ENCODE measurements around the gene MMP2. TPM values are rescaled to one million over a fixed set of nuclear protein-coding genes. Genes with fewer than 3 reads are reported as not detected.

The MMP2 gene
- polyA plus RNA-seq, 1 donor from 2014 or later, result 2.5 TPM

DNA sequence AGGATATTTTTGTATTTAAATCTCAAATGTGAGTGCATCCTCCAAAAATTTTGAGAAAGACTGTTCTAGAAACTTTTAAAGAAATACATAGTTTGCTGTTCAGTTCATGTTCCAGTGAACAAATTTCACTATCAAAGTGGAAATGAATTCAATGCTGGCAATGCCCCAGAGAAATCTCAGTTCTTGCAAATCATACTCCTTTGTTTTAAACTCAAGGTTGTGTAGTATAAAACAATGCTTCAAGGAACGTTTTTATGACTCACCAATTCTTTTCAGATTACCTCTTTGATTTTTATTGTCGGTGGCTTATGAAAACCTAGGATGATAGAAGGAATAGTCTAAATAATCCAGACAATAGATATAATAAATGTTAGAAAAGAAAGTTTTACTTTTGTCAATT is 47.4 kb downstream of the MMP2 start:
- no peak overlapping the region for H3K4me3 ChIP-seq (ENCODE audit: low read length)
- H3K4me2 ChIP-seq (ENCODE audit: low read length), result no peak overlapping the region
- H3K79me2 ChIP-seq (replicated peaks; ENCODE audit: insufficient read depth, low read length), result no peaks in the 10 kb centered on the region
- no peak overlapping the region for H2AFZ ChIP-seq (ENCODE audit: low read depth, low read length)
- no peaks in the 10 kb centered on the region for H3K27me3 ChIP-seq (ENCODE audit: insufficient read depth, low read depth, low read length)
- TF ChIP-seq MXI1 (conservative IDR thresholded peaks at IDR 0.05; ENCODE audit: poor library complexity, severe bottlenecking) (no peak), RAD21 (conservative IDR thresholded peaks at IDR 0.05) (no peak), POLR2AphosphoS5 (IDR thresholded peaks at IDR 0.05) (no peak), SMC3 (conservative IDR thresholded peaks at IDR 0.05; ENCODE audit: poor library complexity) (no peak), EZH2 (IDR thresholded peaks at IDR 0.05; ENCODE audit: borderline replicate concordance, insufficient read depth, low read length, poor library complexity, severe bottlenecking) (no peak), TAF1 (IDR thresholded peaks at IDR 0.05; ENCODE audit: low read depth) (no peak)
- TF ChIP-seq, protein P1, sequence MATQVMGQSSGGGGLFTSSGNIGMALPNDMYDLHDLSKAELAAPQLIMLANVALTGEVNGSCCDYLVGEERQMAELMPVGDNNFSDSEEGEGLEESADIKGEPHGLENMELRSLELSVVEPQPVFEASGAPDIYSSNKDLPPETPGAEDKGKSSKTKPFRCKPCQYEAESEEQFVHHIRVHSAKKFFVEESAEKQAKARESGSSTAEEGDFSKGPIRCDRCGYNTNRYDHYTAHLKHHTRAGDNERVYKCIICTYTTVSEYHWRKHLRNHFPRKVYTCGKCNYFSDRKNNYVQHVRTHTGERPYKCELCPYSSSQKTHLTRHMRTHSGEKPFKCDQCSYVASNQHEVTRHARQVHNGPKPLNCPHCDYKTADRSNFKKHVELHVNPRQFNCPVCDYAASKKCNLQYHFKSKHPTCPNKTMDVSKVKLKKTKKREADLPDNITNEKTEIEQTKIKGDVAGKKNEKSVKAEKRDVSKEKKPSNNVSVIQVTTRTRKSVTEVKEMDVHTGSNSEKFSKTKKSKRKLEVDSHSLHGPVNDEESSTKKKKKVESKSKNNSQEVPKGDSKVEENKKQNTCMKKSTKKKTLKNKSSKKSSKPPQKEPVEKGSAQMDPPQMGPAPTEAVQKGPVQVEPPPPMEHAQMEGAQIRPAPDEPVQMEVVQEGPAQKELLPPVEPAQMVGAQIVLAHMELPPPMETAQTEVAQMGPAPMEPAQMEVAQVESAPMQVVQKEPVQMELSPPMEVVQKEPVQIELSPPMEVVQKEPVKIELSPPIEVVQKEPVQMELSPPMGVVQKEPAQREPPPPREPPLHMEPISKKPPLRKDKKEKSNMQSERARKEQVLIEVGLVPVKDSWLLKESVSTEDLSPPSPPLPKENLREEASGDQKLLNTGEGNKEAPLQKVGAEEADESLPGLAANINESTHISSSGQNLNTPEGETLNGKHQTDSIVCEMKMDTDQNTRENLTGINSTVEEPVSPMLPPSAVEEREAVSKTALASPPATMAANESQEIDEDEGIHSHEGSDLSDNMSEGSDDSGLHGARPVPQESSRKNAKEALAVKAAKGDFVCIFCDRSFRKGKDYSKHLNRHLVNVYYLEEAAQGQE (IDR thresholded peaks at IDR 0.05; ENCODE audit: borderline replicate concordance), result no peak
- TF ChIP-seq, protein P2, sequence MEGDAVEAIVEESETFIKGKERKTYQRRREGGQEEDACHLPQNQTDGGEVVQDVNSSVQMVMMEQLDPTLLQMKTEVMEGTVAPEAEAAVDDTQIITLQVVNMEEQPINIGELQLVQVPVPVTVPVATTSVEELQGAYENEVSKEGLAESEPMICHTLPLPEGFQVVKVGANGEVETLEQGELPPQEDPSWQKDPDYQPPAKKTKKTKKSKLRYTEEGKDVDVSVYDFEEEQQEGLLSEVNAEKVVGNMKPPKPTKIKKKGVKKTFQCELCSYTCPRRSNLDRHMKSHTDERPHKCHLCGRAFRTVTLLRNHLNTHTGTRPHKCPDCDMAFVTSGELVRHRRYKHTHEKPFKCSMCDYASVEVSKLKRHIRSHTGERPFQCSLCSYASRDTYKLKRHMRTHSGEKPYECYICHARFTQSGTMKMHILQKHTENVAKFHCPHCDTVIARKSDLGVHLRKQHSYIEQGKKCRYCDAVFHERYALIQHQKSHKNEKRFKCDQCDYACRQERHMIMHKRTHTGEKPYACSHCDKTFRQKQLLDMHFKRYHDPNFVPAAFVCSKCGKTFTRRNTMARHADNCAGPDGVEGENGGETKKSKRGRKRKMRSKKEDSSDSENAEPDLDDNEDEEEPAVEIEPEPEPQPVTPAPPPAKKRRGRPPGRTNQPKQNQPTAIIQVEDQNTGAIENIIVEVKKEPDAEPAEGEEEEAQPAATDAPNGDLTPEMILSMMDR (IDR thresholded peaks at IDR 0.05; ENCODE audit: poor library complexity, severe bottlenecking), result no peak
- no peak overlapping the region for H3K27ac ChIP-seq (ENCODE audit: low read length)
- no peaks in the 10 kb centered on the region for H3K36me3 ChIP-seq (ENCODE audit: insufficient read depth, low read length)
- H3K9me2 ChIP-seq (ENCODE audit: insufficient read depth, low read length), result no peaks in the 10 kb centered on the region
- no peaks in the 10 kb centered on the region for H4K20me1 ChIP-seq (ENCODE audit: insufficient read depth)
- H3F3A ChIP-seq (ENCODE audit: insufficient read depth, low read length, poor library complexity, severe bottlenecking), result no peaks in the 10 kb centered on the region
- H3K9me3 ChIP-seq (ENCODE audit: low read length), result no peaks in the 10 kb centered on the region
- H3K9ac ChIP-seq (ENCODE audit: low read length), result no peak overlapping the region

DNA sequence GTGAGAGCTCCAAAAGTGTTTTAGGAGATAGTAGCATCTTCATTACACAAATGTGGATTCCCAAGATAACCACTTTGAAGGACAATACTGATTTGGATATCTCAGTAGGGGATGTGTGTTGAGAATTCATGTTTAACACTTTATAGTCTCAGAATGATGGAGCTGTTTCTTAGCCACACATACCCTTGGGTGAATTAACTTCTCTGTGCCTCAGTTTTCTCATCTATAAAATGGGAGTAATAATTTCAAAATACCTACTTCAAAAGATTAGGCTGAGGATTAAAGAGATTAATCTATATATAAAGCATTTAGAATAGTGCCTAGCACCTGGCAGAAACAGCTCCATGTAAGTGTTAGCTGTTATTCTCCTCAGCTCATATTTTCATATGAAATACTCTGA is 48.9 kb downstream of the MMP2 start:
- H3K4me2 ChIP-seq (ENCODE audit: low read length), result no peak overlapping the region
- no peaks in the 10 kb centered on the region for H4K20me1 ChIP-seq (ENCODE audit: insufficient read depth)
- no peak overlapping the region for H3K27ac ChIP-seq (ENCODE audit: low read length)
- H3K9ac ChIP-seq (ENCODE audit: low read length), result no peak overlapping the region
- TF ChIP-seq POLR2AphosphoS5 (IDR thresholded peaks at IDR 0.05) (no peak), EP300 (conservative IDR thresholded peaks at IDR 0.05; ENCODE audit: poor library complexity, severe bottlenecking) (no peak), EZH2 (IDR thresholded peaks at IDR 0.05; ENCODE audit: borderline replicate concordance, insufficient read depth, low read length, poor library complexity, severe bottlenecking) (no peak), SMC3 (conservative IDR thresholded peaks at IDR 0.05; ENCODE audit: poor library complexity) (no peak), MXI1 (conservative IDR thresholded peaks at IDR 0.05; ENCODE audit: poor library complexity, severe bottlenecking) (no peak), TAF1 (IDR thresholded peaks at IDR 0.05; ENCODE audit: low read depth) (no peak), RAD21 (conservative IDR thresholded peaks at IDR 0.05) (no peak)
- TF ChIP-seq, protein P2 (IDR thresholded peaks at IDR 0.05; ENCODE audit: poor library complexity, severe bottlenecking), result no peak
- TF ChIP-seq, protein P1 (IDR thresholded peaks at IDR 0.05; ENCODE audit: borderline replicate concordance), result no peak
- H3K79me2 ChIP-seq (replicated peaks; ENCODE audit: insufficient read depth, low read length), result no peaks in the 10 kb centered on the region
- no peaks in the 10 kb centered on the region for H3K27me3 ChIP-seq (ENCODE audit: insufficient read depth, low read depth, low read length)
- no peaks in the 10 kb centered on the region for H3K36me3 ChIP-seq (ENCODE audit: insufficient read depth, low read length)
- H3K9me3 ChIP-seq (ENCODE audit: low read length), result no peaks in the 10 kb centered on the region
- no peak overlapping the region for H3K4me3 ChIP-seq (ENCODE audit: low read length)
- H3K9me2 ChIP-seq (ENCODE audit: insufficient read depth, low read length), result no peaks in the 10 kb centered on the region
- no peak overlapping the region for H2AFZ ChIP-seq (ENCODE audit: low read depth, low read length)
- H3F3A ChIP-seq (ENCODE audit: insufficient read depth, low read length, poor library complexity, severe bottlenecking), result no peaks in the 10 kb centered on the region

All from neural cell (in vitro differentiated cells).